NCI-H2029 treated with DMSO at 0.1 percent for 48 hours (cell line): Measurements from ENCODE around the gene STOM.

Experiments used
- DNase-seq: peaks from one replicate; lab custom pipeline; 2025; lab: John Stamatoyannopoulos, UW

Gene STOM

DNA sequence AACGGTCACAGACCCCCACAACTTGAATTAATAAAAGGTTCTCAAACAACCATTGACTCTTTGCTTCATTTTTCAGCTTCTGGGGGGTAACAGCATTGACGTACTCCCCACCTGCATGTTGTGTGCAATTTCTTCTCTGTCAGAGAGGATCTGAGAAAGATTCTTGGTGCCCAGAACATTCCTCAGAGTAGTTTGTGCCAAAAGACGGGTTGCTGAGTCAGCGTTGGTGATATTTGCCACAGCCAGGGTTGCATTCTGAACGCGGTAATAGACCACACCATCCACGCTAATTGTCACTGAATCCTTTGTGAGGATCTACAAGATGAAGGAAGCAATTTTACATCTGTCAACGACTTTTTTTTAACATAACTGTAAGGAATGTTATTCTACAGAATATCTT lies 21.0 kb downstream of the STOM start:
- DNase-seq, result no peak

DNA sequence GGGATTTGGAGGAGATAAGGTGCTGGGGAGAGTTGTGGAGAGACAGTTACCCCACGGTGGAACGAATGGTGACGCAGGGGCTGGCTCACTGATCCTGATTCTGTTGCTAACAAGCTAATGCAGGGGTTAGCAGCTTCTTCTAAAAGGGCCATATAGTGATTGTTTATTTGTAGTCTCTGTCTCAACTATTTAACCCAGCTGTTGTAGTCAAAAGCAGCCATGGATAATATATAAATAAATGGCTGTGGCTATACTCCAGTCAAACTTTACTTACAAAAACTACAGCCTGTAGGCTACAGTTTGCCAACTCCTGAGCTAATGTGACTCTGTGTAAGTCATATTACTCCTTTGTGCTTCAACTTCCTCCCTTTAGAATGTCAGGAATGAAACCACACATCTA lies 21.8 kb downstream of the STOM start:
- no peak for DNase-seq

DNA sequence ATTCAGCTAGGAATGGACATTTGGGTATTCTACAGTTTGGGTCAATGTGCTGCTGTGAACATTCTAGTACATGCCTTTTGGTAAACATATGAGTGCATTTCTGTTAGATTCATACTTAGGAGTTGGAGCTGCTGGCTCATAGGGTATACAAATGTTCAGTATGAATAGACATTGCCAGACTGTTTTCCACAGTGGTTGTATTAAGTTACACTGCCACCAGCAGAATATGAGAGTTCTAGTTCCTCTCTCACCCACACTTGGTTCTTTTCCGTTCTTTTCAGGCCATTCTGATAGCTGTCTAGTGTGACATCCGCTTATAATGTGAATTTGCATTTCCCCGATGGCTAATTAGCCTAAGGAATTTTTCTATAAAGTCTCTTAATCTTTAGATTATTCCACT lies 25.0 kb downstream of the STOM start:
- peak; percentile 81 for DNase-seq

DNA sequence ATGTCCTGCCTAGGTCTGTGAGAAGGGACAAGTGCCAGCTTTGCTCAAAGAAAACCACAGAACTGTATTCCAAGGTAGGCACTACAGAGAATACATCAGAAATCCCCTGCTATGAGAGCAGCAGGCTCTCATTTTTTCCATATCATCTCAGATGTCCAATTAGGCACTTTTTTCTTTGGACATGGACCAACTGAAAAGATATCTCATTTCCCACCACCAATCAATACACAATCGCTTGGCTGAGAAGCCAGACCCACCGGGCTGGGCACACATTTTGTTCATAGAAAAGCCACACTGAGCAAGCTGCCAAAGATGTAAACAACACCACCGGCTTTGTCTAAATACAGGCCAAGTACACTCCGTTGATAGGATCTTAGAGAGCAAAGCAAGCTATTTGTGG lies 25.9 kb downstream of the STOM start:
- peak; percentile 94 for DNase-seq

DNA sequence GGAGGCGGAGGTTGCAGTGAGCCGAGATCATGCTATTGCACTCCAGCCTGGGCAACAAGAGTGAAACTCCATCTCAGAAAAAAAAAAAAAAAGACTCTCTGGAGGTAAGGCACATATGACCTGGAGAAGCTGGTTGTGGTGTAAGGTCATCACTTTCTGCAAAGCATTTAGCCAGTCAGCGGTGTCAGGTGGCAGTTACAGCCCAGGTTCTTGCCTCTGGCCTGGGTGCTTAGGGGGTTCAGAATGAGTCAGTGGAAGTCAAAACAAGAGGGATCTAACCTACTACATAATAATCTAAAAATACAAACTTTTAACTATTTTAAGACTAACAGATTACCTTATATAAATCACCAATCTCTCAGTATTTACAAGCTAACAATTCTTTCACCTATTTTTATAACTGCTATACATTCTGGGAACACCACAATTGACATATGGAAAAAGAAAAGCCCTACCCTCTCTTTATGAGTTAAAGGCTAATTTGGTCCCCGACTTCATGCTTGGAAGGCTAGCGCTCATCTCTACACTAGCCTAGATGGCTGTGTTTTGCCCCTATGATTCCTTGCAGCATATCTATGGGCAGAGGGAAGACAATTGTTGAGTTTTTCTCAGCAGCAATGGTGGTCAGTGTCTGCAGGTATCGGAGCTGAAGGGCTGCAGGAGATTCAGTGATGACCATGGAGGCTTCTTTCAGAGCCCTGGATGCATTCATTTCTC lies 29.2 kb downstream of the STOM start:
- no peak for DNase-seq

DNA sequence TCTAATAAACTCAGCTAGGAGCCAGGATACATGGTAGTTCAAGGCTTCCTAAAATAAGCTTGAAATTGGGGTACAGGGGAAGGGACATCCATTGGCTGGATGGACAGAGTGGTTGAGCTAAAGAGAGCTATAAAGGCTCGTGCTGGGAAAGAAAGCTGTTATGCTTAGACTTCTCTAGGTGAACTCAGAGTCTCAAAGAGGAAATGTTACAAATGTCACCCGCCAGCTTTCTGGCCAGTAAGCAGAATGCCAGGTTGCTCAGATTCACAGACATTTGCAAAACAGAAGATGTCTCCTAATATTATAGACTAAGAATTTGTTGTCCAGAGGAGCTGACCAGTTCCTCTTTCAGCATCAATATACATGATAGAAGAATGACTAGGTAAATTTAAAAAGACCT lies 30.6 kb downstream of the STOM start:
- no peak for DNase-seq

DNA sequence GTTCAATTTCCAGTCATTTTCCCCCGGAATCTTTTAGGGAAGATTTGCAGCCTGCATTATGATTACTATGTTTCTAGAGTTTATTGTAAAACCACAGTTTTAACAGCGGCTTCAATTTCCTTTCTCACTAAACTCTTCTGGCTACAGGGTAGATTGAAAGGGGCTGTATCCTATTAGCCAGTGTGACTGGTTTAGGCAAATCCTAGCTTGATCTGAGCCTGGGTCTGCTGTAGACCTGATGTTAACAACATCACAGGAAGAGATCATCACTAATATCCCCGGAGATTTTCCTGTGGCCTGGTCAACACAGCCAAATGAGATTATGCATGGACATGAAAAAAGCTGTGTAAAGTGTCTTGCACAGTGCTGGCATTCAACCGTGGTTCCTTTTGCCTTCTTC lies 33.4 kb downstream of the STOM start:
- no peak for DNase-seq

DNA sequence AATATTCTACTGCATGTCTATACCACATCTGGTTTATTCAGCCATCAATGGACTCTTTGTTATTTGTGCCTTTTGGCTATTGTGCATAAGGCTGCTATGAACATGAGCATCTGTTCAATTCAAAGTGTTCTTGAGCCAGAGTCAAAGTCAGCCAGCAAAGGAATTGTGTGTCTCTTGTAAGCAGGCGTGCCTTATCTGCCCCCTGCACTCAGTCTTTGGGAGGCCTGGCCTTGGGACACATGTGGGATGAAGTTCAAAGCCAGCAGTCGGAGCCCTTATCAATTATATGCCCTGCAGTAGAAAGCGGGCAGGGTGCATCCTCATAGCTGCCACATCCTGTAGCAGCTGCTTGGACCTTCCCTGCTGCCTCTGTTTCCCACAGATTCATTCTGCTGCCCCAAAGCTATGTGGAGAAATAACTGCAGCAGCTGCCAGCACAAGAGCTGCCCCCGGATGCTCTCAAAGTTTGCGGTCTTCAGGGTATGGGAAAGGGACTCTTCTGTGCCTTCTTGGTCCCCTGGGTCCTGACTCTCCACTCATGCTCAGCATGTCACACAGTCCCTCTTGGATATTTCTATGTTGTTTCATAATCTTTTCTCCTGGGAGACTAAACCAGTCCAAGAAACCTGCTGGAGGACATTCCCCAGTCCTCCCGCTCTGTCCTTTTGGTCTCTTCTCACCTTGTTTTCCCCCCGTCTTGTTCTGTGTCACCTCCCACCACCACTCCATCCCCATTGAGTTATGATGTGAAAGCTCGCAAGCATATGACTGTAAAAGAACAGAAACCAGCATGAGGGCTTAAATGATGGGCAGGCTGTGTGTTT lies 35.9 kb downstream of the STOM start:
- DNase-seq, result no peak

DNA sequence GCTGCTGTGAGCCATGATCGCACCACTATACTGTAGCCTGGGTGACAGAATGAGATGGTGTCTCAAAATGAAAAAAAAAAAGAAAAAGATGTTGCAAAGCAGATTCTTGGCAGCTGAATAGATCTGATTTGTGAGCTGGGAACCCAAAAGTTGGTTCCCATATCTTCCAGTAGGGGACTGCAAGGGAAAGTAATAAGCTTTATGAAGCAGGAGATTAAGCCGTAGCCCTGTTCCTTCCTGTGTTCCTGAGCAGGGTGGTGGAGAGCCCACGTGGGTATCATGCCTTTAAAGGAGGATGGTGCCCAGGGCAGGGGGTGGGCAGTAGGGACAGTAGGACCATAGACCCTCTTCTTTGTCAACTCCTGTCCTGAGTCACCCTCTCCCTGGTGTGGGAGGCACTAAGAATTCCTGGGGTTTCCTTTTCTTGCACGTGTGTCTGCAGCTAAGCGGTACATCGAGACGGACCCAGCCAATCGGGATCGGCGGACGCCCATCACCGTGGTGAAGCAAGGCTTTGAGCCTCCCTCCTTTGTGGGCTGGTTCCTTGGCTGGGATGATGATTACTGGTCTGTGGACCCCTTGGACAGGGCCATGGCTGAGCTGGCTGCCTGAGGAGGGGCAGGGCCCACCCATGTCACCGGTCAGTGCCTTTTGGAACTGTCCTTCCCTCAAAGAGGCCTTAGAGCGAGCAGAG lies 37.9 kb downstream of the STOM start:
- no peak for DNase-seq

DNA sequence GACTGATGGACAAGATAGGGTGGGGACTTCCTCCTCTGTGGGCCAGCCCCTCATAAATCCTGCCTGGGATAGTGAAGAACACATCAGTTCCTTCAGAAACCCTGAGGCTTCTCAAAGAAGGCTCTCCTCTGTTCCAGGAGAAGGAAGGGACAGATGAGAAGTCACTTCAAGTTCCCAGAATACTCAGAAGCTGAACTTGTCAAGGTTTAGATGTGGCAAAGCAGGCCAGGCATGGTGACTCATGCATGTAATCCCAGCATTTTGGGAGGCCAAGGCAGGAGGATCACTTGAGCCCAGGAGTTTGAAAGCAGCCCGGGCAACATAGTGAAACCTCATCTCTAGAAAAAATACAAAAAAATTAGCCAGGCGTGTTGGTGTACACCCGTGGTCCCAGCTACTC lies 38.5 kb downstream of the STOM start:
- no peak for DNase-seq

DNA sequence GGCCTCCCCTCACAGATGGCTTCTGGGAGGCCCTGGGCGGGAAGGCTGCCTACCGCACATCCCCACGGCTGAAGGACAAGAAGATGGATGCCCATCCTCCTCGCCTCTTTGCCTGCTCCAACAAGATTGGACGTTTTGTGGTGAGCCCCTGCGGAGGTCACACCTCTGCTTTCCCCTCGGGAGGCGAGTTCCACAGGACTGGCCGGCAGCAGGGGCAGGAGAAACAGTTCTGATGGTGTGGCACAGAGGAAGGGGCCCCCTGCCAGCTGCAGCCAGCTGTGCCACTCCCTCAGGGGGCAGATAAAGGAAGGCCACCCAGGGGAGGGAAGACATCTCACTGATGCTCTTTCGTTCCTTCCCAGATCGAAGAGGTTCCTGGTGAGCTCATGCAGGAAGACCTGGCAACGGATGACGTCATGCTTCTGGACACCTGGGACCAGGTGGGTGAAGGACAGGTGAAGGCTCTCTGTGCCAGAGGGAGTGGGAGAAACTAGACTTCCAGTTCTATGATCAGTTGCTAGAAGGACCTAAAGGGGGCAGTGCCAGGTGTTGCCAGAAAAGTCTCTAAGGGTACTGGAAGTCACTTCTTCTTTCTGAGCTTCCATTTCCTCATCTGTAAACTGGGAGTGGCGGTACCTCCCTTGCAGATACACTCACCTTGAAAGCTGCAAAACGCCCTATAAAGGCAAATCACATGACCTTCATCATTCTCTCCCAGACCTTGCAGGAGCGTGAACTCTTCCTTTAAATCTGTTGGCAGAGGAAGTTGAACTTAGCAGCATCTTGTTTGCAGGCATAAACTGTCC lies 41.0 kb downstream of the STOM start:
- no peak for DNase-seq

DNA sequence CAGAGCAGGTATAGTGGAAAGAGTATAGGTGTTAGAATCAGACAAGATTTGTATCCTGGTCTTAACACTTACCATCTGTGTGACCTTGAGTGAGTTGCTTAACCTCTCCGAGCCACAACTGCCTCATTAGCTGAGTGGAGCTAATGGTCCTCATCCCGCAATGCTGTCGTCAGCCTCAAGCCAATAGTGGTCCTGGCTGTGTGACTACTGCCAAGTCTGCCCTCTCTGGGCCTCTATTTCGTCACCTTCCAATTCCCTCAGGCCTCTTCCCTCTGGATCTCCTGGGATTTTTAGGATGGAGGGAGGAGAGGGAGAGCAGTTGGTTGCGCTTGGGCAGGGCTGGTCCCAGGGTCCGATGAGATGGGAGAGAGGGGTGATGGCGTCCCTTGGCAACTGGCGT lies 41.6 kb downstream of the STOM start:
- no peak for DNase-seq

DNA sequence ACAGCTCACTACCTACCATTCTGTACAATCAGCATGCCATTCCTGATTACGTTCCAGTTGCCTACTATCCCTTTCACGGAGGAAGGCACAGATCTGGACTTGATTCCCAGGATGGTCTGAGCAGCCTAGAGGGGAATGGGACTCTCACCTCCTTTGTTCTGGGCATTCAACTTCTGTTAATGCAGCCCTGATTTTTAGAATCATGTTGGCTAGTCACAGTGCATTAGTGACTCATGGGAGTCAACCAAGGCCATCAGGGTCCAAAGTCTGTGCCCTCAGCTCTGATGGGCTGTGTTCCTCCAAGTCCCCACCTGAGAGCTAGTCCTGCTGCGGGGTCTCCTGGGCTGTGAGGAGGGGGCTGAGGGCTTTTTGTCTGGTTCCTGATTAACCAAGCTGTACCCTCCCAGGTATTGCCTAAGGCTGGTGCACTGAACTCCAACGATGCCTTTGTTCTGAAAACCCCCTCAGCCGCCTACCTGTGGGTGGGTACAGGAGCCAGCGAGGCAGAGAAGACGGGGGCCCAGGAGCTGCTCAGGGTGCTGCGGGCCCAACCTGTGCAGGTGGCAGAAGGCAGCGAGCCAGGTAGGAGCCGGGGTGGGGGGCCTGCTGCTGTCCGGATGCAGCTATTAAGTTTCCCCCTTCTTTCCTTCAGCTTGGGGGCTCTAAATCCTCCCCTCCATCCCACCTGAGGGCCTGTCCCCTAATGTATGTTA lies 43.0 kb downstream of the STOM start:
- no peak for DNase-seq

DNA sequence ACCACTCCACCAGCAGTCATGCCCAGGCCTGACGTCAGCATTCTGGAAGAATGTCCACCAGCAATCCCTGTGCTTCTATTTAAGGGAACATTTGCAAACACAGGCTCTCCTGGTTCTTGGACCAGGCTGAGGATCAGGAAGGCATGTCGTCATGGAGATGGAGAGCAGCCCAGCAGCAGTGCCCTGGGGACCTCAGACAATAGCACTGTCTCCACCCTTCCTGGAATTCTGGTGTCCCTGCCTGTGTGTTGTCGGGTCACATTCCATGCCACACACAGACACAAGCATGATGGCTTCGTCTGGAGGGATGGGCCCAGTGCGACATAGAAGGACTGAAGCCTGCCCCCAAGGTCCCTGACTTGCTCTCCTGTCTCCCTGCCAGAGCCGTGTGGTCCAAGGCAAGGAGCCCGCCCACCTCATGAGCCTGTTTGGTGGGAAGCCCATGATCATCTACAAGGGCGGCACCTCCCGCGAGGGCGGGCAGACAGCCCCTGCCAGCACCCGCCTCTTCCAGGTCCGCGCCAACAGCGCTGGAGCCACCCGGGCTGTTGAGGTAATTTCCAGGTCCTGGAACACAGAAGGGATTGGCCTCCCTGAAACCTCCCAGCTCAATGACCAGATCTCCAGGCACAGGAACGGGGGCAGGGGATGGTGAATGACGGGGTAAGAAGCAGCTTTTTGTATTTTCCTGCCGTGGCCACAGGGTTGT lies 43.8 kb downstream of the STOM start:
- no peak for DNase-seq

DNA sequence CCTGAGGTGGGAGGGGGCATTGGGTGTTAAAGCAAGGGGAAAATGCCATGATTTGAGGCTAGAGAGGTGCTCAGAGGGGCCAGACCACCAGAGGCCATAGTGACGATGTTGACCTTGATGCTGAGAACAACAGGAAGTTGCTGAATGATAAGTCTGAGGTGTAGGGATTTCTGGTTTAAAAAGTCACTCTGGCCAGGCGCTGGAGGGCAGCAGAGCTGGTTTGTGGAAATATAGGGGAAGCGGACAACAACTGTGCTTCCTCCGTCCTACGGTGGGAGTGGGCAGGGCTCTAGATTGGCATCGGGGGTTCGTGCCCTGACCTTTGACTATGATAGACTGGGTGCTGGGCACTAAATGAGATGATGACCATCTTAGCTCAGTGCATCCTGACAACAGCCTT lies 44.7 kb downstream of the STOM start:
- DNase-seq, result no peak

DNA sequence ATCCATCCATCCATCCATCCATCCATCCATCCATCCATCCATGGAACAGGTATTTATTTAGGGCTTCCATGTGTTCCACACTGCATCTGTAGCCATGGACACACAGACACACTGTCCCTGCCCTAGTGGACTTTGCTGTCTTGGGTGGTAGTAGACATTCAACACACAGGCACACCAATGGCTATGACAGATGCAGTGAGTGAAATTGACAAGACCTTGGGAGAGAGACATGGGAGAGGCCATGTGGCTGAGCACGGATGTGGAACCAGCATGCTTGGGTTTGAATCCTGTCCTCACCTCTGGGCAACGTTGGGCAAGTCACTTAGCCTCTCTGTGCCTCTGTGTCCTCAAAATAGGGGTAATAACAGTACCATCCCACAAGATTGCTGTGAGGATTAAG lies 45.3 kb downstream of the STOM start:
- DNase-seq, result no peak

DNA sequence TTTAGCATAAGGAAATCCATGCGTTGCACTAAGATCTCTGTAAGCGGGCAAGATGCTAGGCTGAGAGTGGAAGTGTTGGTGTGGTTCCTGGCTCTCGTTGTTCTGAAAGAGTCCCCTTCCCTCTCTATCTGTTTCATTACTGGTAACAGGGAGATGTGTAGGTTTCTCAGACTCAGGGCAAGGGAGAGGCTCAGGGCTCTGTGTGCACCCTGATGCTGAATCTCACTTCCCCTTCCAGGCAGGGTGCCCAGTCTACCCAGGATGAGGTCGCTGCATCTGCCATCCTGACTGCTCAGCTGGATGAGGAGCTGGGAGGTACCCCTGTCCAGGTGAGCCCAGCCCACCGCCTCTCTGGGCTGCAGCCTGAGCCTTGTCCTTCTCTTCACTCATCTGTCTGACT lies 45.7 kb downstream of the STOM start:
- DNase-seq, result no peak

DNA sequence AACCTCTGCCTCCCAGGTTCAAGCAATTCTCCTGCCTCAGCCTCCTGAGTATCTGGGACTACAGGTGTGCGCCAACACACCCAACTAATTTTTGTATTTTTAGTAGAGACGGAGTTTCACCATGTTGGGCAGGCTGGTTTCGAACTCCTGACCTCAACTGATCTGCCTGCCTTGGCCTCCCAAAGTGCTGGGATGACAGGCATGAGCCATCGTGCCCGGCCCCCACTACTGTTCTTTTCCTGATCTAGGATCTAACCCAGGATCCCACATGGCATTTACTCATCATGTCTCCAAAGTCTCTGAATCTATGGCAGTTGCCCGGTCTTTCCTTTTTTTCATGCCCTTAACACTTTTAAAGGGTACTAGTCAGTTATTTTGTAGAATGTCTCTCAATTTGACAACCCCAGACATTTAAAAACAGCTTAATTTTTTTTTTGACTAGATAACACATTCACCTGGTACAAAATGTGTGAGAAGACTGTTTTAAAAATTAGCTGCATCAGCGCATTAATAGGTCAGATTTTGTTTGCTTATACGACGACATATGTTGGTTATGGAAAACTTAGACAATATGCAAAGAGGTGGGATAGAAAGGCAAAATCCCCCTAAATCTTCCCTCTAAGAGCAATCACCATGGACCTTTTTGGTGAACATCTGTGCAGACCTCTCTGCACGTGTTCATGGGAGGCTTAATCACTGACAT lies 46.5 kb downstream of the STOM start:
- no peak for DNase-seq

DNA sequence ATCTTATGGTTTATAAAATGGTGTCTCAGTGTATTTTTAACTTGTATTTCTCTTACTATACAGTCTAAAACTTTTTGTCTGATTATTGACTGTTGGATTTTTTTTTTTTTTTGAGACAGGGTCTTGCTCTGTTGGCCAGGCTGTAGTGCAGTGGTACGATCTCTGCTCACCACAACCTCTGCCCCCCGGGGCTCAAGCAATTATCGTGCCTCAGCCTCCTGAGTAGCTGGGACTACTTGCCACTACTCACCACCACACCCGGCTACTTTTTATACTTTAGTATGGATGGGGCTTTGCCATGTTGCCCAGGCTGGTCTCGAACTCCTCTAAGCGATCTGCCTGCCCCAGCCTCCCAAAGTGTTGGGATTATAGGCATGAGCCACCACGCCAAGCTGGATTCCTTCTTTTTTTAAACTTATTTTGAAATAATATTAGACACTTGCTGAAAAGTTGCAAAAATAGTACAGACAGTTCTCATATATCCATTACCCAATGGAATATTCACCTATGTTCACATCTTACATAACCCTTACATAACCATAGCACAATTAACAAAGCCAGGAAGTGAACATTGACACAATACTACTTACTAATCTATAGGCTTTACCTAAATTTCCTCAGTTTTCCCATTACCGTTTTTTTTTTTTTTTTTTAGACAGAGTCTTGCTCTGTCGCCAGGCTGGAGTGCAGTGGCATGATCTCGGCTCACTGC lies 47.2 kb downstream of the STOM start:
- no peak for DNase-seq
